ENCODE results near the gene OSBPL10. TPM values are rescaled to one million over a fixed set of nuclear protein-coding genes. Genes with fewer than 3 reads are reported as not detected.

The OSBPL10 gene
- total and polyA plus RNA-seq, 5 donors from 2014 or later = 0.14 to 1.8 (median 0.21) TPM; not detected in 2

GRCh38 chr3:31762097-31762764, 218.8 kb downstream of the OSBPL10 start:
- Histone ChIP-seq H3K36me3 (ENCODE audit: control insufficient read depth, insufficient read depth, low read length) (no peaks in the 10 kb centered on the region), H3K9me3 (ENCODE audit: control insufficient read depth in 2 of 2, low read length in 2 of 2) (no peaks in the 10 kb centered on the region), H3K27me3 (ENCODE audit: control insufficient read depth, insufficient read depth, low read length) (no peaks in the 10 kb centered on the region), H3K4me3 (ENCODE audit: low read depth, low read length) (no peak overlapping the region), H3K4me1 (ENCODE audit: control insufficient read depth, insufficient read depth, low read length, poor library complexity, severe bottlenecking) (no peaks in the 10 kb centered on the region), H3K27ac (ENCODE audit: insufficient read depth, low read length, poor library complexity, severe bottlenecking) (no peak overlapping the region)
- H3K9me3 Mint-ChIP-seq = peaks cover 0 to 1% (median 0%) of the 10 kb centered on the region in 7 donors
- H3K27me3 Mint-ChIP-seq = peaks cover 5% of the 10 kb centered on the region
- H3K36me3 Mint-ChIP-seq = no peaks in the 10 kb centered on the region
- DNase-seq = no peak
- no peak for ATAC-seq (ENCODE audit: low read depth in 2 of 2)
- H3K4me1 Mint-ChIP-seq = peaks cover 0 to 4% (median 2%) of the 10 kb centered on the region in 4 donors
- no peak overlapping the region for H3K4me3 Mint-ChIP-seq
- H3K27ac Mint-ChIP-seq = no peak overlapping the region

GRCh38 chr3:31760654-31761053, 220.4 kb downstream of the OSBPL10 start:
- peaks cover 0 to 1% (median 0%) of the 10 kb centered on the region in 7 donors for H3K9me3 Mint-ChIP-seq
- Histone ChIP-seq H3K27ac (ENCODE audit: insufficient read depth, low read length, poor library complexity, severe bottlenecking) (no peak overlapping the region), H3K4me1 (ENCODE audit: control insufficient read depth, insufficient read depth, low read length, poor library complexity, severe bottlenecking) (peaks cover 11% of the 10 kb centered on the region), H3K4me3 (ENCODE audit: low read depth, low read length) (no peak overlapping the region), H3K27me3 (ENCODE audit: control insufficient read depth, insufficient read depth, low read length) (no peaks in the 10 kb centered on the region), H3K36me3 (ENCODE audit: control insufficient read depth, insufficient read depth, low read length) (no peaks in the 10 kb centered on the region), H3K9me3 (ENCODE audit: control insufficient read depth in 2 of 2, low read length in 2 of 2) (no peaks in the 10 kb centered on the region)
- no peak for ATAC-seq (ENCODE audit: low read depth in 2 of 2)
- no peaks in the 10 kb centered on the region for H3K36me3 Mint-ChIP-seq
- H3K4me3 Mint-ChIP-seq = no peak overlapping the region
- no peak overlapping the region for H3K27ac Mint-ChIP-seq
- no peak for DNase-seq
- peaks cover 6 to 16% (median 11%) of the 10 kb centered on the region in 4 donors for H3K4me1 Mint-ChIP-seq
- peaks cover 5% of the 10 kb centered on the region for H3K27me3 Mint-ChIP-seq

- peak overlapping the region in 1 of 4 donors; percentile 67 for H3K4me3 Mint-ChIP-seq
- ATAC-seq (ENCODE audit: low read depth in 2 of 2) (no peak), DNase-seq (no peak)
- Histone ChIP-seq H3K27me3 (ENCODE audit: control insufficient read depth, insufficient read depth, low read length) (no peaks in the 10 kb centered on the region), H3K36me3 (ENCODE audit: control insufficient read depth, insufficient read depth, low read length) (no peaks in the 10 kb centered on the region), H3K4me1 (ENCODE audit: control insufficient read depth, insufficient read depth, low read length, poor library complexity, severe bottlenecking) (peaks cover 14% of the 10 kb centered on the region), H3K4me3 (ENCODE audit: low read depth, low read length) (no peak overlapping the region), H3K9me3 (ENCODE audit: control insufficient read depth in 2 of 2, low read length in 2 of 2) (no peaks in the 10 kb centered on the region), H3K27ac (ENCODE audit: insufficient read depth, low read length, poor library complexity, severe bottlenecking) (no peak overlapping the region)
- H3K9me3 Mint-ChIP-seq = peaks cover 0 to 1% (median 0%) of the 10 kb centered on the region in 7 donors
- peaks cover 20 to 34% (median 24%) of the 10 kb centered on the region in 4 donors for H3K4me1 Mint-ChIP-seq
- H3K27me3 Mint-ChIP-seq = peaks cover 9% of the 10 kb centered on the region
- peak overlapping the region in 1 of 3 donors; percentile 23 for H3K27ac Mint-ChIP-seq
- H3K36me3 Mint-ChIP-seq = no peaks in the 10 kb centered on the region
Observed at GRCh38 chr3:31758322-31758965, 222.6 kb downstream of the OSBPL10 start.

GRCh38 chr3:31755926-31756658, 225.0 kb downstream of the OSBPL10 start:
- Histone ChIP-seq H3K4me3 (ENCODE audit: low read depth, low read length) (peak overlapping the region; percentile 22), H3K36me3 (ENCODE audit: control insufficient read depth, insufficient read depth, low read length) (no peaks in the 10 kb centered on the region), H3K27ac (ENCODE audit: insufficient read depth, low read length, poor library complexity, severe bottlenecking) (no peak overlapping the region), H3K9me3 (ENCODE audit: control insufficient read depth in 2 of 2, low read length in 2 of 2) (no peaks in the 10 kb centered on the region), H3K27me3 (ENCODE audit: control insufficient read depth, insufficient read depth, low read length) (peaks cover 2% of the 10 kb centered on the region), H3K4me1 (ENCODE audit: control insufficient read depth, insufficient read depth, low read length, poor library complexity, severe bottlenecking) (peaks cover 14% of the 10 kb centered on the region)
- ATAC-seq (ENCODE audit: low read depth in 2 of 2) (peak; percentile 84 to 88), DNase-seq (peak in 1 of 3 donors; percentile 88)
- Mint-ChIP-seq H3K4me3 (peak overlapping the region in 2 of 4 donors; percentile 27 to 77), H3K4me1 (peaks cover 20 to 34% (median 24%) of the 10 kb centered on the region in 4 donors), H3K9me3 (peaks cover 0 to 1% (median 0%) of the 10 kb centered on the region in 7 donors), H3K27ac (peak overlapping the region; percentile 64 to 80 (median 74)), H3K27me3 (peaks cover 9% of the 10 kb centered on the region), H3K36me3 (no peaks in the 10 kb centered on the region)

GRCh38 chr3:31754575-31755278, 226.3 kb downstream of the OSBPL10 start:
- DNase-seq (peak in 1 of 3 donors; percentile 63), ATAC-seq (ENCODE audit: low read depth in 2 of 2) (no peak)
- peaks cover 20 to 34% (median 24%) of the 10 kb centered on the region in 4 donors for H3K4me1 Mint-ChIP-seq
- H3K9me3 ChIP-seq (ENCODE audit: control insufficient read depth in 2 of 2, low read length in 2 of 2) = no peaks in the 10 kb centered on the region
- peak overlapping the region; percentile 21 to 90 (median 74) for H3K27ac Mint-ChIP-seq
- H3K36me3 ChIP-seq (ENCODE audit: control insufficient read depth, insufficient read depth, low read length) = no peaks in the 10 kb centered on the region
- peaks cover 9% of the 10 kb centered on the region for H3K27me3 Mint-ChIP-seq
- H3K27ac ChIP-seq (ENCODE audit: insufficient read depth, low read length, poor library complexity, severe bottlenecking) = no peak overlapping the region
- no peak overlapping the region for H3K4me3 ChIP-seq (ENCODE audit: low read depth, low read length)
- H3K4me1 ChIP-seq (ENCODE audit: control insufficient read depth, insufficient read depth, low read length, poor library complexity, severe bottlenecking) = peaks cover 14% of the 10 kb centered on the region
- no peak overlapping the region for H3K4me3 Mint-ChIP-seq
- H3K36me3 Mint-ChIP-seq = no peaks in the 10 kb centered on the region
- peaks cover 2% of the 10 kb centered on the region for H3K27me3 ChIP-seq (ENCODE audit: control insufficient read depth, insufficient read depth, low read length)
- peaks cover 0 to 1% (median 0%) of the 10 kb centered on the region in 7 donors for H3K9me3 Mint-ChIP-seq

GRCh38 chr3:31753050-31753425, 228.0 kb downstream of the OSBPL10 start:
- H3K27ac Mint-ChIP-seq = no peak overlapping the region

More at GRCh38 chr3:31753050-31753425, 228.0 kb downstream of the OSBPL10 start:
- Mint-ChIP-seq H3K27me3 (peaks cover 9% of the 10 kb centered on the region), H3K4me3 (no peak overlapping the region), H3K9me3 (peaks cover 0 to 1% (median 0%) of the 10 kb centered on the region in 7 donors), H3K36me3 (no peaks in the 10 kb centered on the region), H3K4me1 (peaks cover 20 to 29% (median 24%) of the 10 kb centered on the region in 4 donors)
- Histone ChIP-seq H3K9me3 (ENCODE audit: control insufficient read depth in 2 of 2, low read length in 2 of 2) (no peaks in the 10 kb centered on the region), H3K27me3 (ENCODE audit: control insufficient read depth, insufficient read depth, low read length) (peaks cover 2% of the 10 kb centered on the region), H3K27ac (ENCODE audit: insufficient read depth, low read length, poor library complexity, severe bottlenecking) (no peak overlapping the region), H3K4me1 (ENCODE audit: control insufficient read depth, insufficient read depth, low read length, poor library complexity, severe bottlenecking) (peaks cover 14% of the 10 kb centered on the region), H3K36me3 (ENCODE audit: control insufficient read depth, insufficient read depth, low read length) (no peaks in the 10 kb centered on the region), H3K4me3 (ENCODE audit: low read depth, low read length) (no peak overlapping the region)
- DNase-seq (no peak), ATAC-seq (ENCODE audit: low read depth in 2 of 2) (no peak)

Data from CD4-positive, CD25-positive, alpha-beta regulatory T cell (primary cell).